ENCODE measurements around the gene HSPA13. TPM values are rescaled to one million over a fixed set of nuclear protein-coding genes. Genes with fewer than 3 reads are reported as not detected.

The HSPA13 gene, protein sequence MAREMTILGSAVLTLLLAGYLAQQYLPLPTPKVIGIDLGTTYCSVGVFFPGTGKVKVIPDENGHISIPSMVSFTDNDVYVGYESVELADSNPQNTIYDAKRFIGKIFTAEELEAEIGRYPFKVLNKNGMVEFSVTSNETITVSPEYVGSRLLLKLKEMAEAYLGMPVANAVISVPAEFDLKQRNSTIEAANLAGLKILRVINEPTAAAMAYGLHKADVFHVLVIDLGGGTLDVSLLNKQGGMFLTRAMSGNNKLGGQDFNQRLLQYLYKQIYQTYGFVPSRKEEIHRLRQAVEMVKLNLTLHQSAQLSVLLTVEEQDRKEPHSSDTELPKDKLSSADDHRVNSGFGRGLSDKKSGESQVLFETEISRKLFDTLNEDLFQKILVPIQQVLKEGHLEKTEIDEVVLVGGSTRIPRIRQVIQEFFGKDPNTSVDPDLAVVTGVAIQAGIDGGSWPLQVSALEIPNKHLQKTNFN
- 10 to 100 TPM; 45.6 to 48.6 (median 45.8) TPM for polyA plus RNA-seq (ENCODE audit: insufficient read length in 3 of 3)
- long read RNA-seq, donor 1, partial matches to known transcripts = 0 of 4 reads
- long read RNA-seq, donor 1, other reads (novel, unspliced or antisense) = 0 of 4 reads
- long read RNA-seq, donor 2, transcript HSPA13-201 (5 exons, 3,986 nt) = major isoform, 8 of 8 reads
- long read RNA-seq, donor 2, partial matches to known transcripts = 0 of 8 reads
- long read RNA-seq, donor 2, other reads (novel, unspliced or antisense) = 0 of 8 reads
- long read RNA-seq, donor 3, transcript HSPA13-201 (5 exons, 3,986 nt) = major isoform, 10 of 10 reads
- long read RNA-seq, donor 3, partial matches to known transcripts = 0 of 10 reads
- long read RNA-seq, donor 3, other reads (novel, unspliced or antisense) = 0 of 10 reads
- long read RNA-seq, donor 4, transcript HSPA13-201 (5 exons, 3,986 nt) = major isoform, 6 of 6 reads
- long read RNA-seq, donor 4, partial matches to known transcripts = 0 of 6 reads
- long read RNA-seq, donor 4, other reads (novel, unspliced or antisense) = 0 of 6 reads
- long read RNA-seq, donor 5, transcript HSPA13-201 (5 exons, 3,986 nt) = major isoform, 8 of 8 reads
- long read RNA-seq, donor 5, partial matches to known transcripts = 0 of 8 reads
- long read RNA-seq, donor 5, other reads (novel, unspliced or antisense) = 0 of 8 reads
- long read RNA-seq, donor 6, transcript HSPA13-201 (5 exons, 3,986 nt) = major isoform, 13 of 13 reads
- long read RNA-seq, donor 6, partial matches to known transcripts = 0 of 13 reads
- long read RNA-seq, donor 6, other reads (novel, unspliced or antisense) = 0 of 13 reads
- long read RNA-seq, donor 7, transcript HSPA13-201 (5 exons, 3,986 nt) = major isoform, 15 of 15 reads
- long read RNA-seq, donor 7, partial matches to known transcripts = 0 of 15 reads
- long read RNA-seq, donor 7, other reads (novel, unspliced or antisense) = 0 of 15 reads
- long read RNA-seq, donor 8, partial matches to known transcripts = 0 of 3 reads
- long read RNA-seq, donor 8, other reads (novel, unspliced or antisense) = 0 of 3 reads
- long read RNA-seq, donor 9, transcript HSPA13-201 (5 exons, 3,986 nt) = major isoform, 13 of 13 reads
- long read RNA-seq, donor 9, partial matches to known transcripts = 0 of 13 reads
- long read RNA-seq, donor 9, other reads (novel, unspliced or antisense) = 0 of 13 reads
- long read RNA-seq, donor 10, transcript HSPA13-201 (5 exons, 3,986 nt) = major isoform, 13 of 13 reads
- long read RNA-seq, donor 10, partial matches to known transcripts = 0 of 13 reads
- long read RNA-seq, donor 10, other reads (novel, unspliced or antisense) = 0 of 13 reads
- long read RNA-seq, donor 11, transcript HSPA13-201 (5 exons, 3,986 nt) = major isoform, 12 of 17 reads
- long read RNA-seq, donor 11, partial matches to known transcripts = 5 of 17 reads
- long read RNA-seq, donor 11, other reads (novel, unspliced or antisense) = 0 of 17 reads
- long read RNA-seq, donor 12, transcript HSPA13-201 (5 exons, 3,986 nt) = major isoform, 12 of 12 reads
- long read RNA-seq, donor 12, partial matches to known transcripts = 0 of 12 reads
- long read RNA-seq, donor 12, other reads (novel, unspliced or antisense) = 0 of 12 reads
- long read RNA-seq, donor 13, transcript HSPA13-201 (5 exons, 3,986 nt) = major isoform, 7 of 26 reads
- long read RNA-seq, donor 13, partial matches to known transcripts = 19 of 26 reads
- long read RNA-seq, donor 13, other reads (novel, unspliced or antisense) = 0 of 26 reads
- long read RNA-seq, donor 14, transcript HSPA13-201 (5 exons, 3,986 nt) = major isoform, 19 of 25 reads
- long read RNA-seq, donor 14, partial matches to known transcripts = 6 of 25 reads
- long read RNA-seq, donor 14, other reads (novel, unspliced or antisense) = 0 of 25 reads
- long read RNA-seq, donor 15, transcript HSPA13-201 (5 exons, 3,986 nt) = major isoform, 12 of 17 reads
- long read RNA-seq, donor 15, partial matches to known transcripts = 5 of 17 reads
- long read RNA-seq, donor 15, other reads (novel, unspliced or antisense) = 0 of 17 reads
- long read RNA-seq, donor 16, transcript HSPA13-201 (5 exons, 3,986 nt) = major isoform, 15 of 15 reads
- long read RNA-seq, donor 16, partial matches to known transcripts = 0 of 15 reads
- long read RNA-seq, donor 16, other reads (novel, unspliced or antisense) = 0 of 15 reads

DNA sequence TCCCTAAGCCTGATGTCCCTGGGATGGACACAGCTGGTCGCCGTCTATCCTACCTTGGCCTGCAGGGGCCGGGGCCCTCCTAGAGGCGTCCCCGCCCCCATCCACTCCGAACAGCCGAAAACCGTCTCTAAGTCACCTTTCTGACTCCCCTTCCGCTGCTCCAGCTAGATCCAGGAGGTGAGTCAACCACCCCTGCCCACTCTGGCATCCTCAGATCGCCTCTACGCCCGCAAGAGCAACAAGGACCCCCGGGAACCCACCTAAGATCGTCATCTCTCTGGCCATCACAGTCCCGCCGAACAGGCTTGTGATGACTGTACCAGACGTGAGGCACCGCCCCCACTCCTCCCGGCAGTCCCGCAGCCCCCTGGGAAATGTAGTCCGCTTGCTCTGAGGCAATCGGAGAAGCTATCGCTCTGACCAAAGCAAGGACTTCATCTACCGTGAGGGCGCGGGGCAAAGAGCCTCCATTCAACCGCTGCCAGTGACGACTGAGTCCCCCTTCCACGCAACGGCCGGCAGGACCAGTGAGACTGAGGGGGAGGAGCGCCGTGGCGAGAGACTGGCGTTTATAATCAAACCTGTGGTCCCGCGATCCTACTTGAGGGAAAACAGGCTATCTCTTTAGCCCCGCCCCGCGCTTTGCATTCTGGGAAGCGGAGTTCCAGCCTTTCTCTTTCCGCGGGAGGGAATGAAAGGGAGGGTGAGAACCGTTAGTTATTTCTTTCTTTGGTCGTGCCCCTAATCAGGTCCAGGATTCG lies at the start of gene HSPA13:
HSPA13 (minus strand) TSS at position 312 of the 761 bp plus-strand sequence; CDS start at position 285, 27 bp downstream.
- peak; percentile 100 for DNase-seq

- DNase-seq = no peak
Observed at GRCh38 chr21:14418920-14419319, 36.0 kb upstream of the HSPA13 start.

GRCh38 chr21:14414932-14415508 lies 32.1 kb upstream of the HSPA13 start:
- DNase-seq = no peak

DNA sequence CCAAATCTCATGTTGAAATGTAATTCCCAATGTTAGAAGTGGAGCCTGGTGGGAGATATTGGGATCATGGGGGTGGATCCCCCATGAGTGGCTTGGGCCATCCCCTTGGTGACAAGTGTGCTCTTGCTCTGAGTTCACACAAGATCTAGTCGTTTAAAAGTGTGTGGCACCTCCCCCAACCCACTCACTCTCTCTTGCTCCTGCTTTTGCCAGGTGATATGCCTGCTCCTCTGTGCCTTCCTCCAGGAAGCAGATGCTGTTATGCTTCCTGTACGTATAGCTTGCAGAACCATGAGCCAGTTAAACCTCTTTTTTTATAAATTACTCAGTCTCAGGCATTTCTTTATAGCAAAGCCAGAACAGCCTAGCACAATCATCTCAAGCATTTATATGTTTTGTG lies 23.0 kb upstream of the HSPA13 start:
- no peak for DNase-seq

- no peak for DNase-seq
Observed at GRCh38 chr21:14405225-14405624, 22.3 kb upstream of the HSPA13 start.

DNA sequence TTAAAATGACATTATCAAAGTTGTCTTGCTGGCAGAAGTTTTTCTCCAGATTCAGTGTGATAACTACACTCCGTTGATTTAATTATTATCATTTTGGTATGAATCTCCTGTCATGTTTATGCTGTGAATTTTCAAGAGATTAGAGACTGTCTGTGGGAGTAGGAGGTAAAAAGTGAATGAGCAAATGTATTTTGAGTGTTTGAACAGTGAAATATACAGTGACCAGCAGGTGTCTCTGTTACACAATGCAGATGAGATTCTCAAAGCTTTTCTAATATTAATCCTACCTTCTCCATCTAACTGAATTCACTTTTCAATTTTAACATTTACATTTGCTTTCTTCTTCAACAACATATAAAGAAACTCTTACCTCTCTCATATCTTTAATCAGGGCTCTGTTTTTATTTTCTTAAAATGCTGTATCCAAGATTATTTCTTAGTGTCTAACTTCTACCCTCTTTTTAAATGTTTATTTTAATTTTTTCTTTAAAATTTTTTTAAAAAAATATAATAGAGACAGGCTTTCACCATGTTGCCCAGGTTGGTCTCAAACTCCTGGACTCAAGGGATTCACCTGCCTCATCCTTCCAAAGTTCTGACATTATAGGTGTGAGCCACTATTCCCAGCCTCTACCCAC lies 20.9 kb upstream of the HSPA13 start:
- peak; percentile 20 for DNase-seq

DNA sequence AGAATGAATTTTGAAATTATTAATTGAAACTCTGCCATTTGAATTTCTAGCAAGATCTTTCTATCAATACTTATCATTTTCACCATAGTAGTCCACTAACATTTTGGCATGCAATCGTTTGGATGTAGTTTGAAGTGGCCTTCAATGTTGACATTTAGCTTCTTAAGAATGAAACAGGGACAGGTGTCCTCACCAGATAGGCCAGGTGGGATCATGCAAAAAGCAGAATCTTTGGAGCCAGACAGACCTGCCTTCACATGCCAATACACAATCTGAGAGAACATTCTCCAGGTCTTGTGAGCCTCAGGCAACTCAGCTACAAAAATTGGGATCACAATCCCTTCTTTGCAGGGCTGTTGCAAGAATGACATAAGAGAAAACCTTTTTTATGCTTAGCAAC lies 18.3 kb upstream of the HSPA13 start:
- DNase-seq = no peak

DNA sequence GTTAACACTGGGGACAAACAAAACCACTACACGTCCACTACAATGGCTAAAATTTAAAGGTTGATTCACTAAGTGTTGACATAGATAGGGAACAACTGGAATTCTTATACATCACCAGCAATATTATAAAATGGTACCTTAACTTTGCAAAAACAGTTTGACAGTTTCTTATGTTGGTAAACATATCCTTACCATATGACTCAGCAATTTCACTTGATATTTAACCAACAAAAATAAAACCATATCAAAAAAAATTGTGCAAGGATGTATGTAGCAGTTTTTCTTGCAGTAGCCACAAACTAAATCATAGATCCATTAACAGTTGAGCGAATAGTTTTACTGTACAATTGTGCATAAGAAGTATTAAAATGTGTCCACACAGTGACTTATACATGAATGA lies 5.3 kb upstream of the HSPA13 start:
- no peak for DNase-seq

GRCh38 chr21:14384453-14384852 lies 1.5 kb upstream of the HSPA13 start:
- DNase-seq = no peak

DNA sequence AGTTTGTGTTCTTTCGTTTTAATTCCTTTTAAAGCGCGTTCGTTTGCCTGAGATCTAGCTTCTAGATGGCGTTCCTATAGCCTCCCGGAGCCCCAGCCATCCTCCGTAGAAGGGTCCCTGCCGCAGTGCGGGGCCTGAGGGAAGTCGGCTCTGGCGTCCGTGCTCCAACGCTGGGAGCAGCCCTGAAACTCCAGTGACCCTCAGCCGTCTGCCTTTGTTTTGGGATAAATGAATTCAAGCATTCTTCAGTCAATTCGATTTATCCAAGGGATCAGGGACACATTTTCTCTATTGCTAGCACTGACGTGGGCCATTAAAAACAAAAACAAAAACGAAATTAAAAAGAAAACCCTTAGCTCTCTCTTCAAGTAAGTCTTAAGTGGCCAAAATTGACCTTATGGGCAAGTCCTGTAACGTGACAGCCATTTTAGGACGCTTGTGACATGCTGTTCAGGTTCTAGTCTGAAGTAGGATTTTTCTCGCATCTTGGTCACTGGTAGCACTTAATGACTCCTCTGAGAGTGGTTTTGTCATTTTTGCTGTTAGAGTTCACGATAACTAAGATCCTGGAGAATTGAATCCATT lies 742 bp upstream of the HSPA13 start:
- DNase-seq = no peak

- DNase-seq = peak; percentile 44
Observed at GRCh38 chr21:14382486-14382834, 486 bp downstream of the HSPA13 start.

GRCh38 chr21:14376854-14377253 lies 6.1 kb downstream of the HSPA13 start:
- DNase-seq = no peak

DNA sequence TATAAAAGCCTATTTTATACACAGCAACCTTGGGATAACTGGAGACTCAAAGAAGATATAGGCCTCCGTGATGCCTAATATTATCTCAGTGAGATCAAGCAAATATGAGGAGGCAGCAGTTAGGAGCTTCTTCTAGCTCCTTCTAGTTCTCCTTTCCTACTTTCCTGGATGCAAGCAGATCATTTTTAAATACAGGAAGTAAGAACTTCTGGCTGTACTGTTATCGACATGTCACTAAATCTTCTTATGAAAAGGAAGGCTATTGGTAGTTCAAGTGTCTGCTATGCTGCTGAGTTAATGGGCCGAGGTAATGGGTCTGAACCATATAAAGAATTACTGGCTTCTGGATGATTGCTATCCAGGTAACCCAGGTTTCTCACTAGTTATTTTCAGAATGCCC lies 15.9 kb downstream of the HSPA13 start:
- no peak for DNase-seq

DNA sequence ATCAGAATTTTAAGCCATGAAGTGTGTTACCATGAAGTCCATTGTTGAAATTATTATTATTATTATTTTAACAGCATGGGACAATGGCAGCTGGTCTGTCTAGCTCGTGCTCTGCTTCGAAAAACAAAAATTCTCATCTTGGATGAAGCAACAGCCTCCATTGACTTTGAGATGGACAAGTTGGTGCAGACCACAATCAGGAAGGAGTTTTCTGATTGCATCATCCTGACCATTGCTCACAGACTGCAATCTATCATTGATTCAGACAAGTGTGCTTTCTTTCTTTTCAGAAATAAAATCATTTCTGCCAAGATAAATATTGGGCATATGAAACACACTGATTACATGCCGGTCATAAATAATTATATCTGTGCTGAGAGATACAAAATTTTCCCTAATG lies 21.0 kb downstream of the HSPA13 start:
- no peak for DNase-seq

- DNase-seq = no peak
Observed at GRCh38 chr21:14358775-14359174, 24.2 kb downstream of the HSPA13 start.

GRCh38 chr21:14356746-14357145 lies 26.2 kb downstream of the HSPA13 start:
- DNase-seq = no peak

DNA sequence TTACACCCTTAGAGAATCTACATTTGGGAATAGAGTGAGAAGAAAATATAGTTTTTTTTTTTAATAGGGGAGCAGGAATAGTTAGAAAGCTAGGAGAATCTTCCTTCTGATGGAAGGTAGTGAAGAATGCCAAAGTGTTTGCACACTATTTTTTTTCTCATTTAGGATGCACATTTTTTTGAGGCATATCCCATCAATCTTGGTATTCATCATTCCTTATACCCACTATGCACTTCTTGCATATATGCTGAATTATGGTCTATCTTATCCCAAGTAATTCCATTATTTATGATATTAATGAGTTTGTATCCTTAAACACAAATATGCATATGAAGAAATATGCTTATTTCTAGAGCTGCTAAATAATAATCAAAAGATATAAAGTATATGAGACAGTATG lies 28.4 kb downstream of the HSPA13 start:
- DNase-seq = no peak
